CD4-positive, alpha-beta T cell treated with Interleukin-10 for 1 hour (primary cell): ENCODE data around the gene RSPH1.

Experiments
- DNase-seq: peaks from one replicate; pipeline ENCODE4 v3.0.0-alpha.2; 2020

Gene RSPH1

GRCh38 chr21:42461881-42462877, 33.8 kb downstream of the RSPH1 start:
- DNase-seq = no peak

- DNase-seq = peak; percentile 7
Measured at GRCh38 chr21:42461185-42461520, 34.9 kb downstream of the RSPH1 start.

GRCh38 chr21:42460391-42461184, 35.4 kb downstream of the RSPH1 start:
- DNase-seq = peak; percentile 65

GRCh38 chr21:42459546-42460215, 36.3 kb downstream of the RSPH1 start:
- no peak for DNase-seq

GRCh38 chr21:42459082-42459460, 37.0 kb downstream of the RSPH1 start:
- no peak for DNase-seq

- peak; percentile 47 for DNase-seq
Measured at GRCh38 chr21:42456457-42456856, 39.6 kb downstream of the RSPH1 start.

GRCh38 chr21:42455754-42456440, 40.1 kb downstream of the RSPH1 start:
- no peak for DNase-seq

GRCh38 chr21:42455196-42455595, 40.8 kb downstream of the RSPH1 start:
- no peak for DNase-seq

GRCh38 chr21:42454786-42455185, 41.2 kb downstream of the RSPH1 start:
- no peak for DNase-seq

- DNase-seq = no peak
Measured at GRCh38 chr21:42453986-42454570, 41.9 kb downstream of the RSPH1 start.

- no peak for DNase-seq
Measured at GRCh38 chr21:42453224-42453985, 42.6 kb downstream of the RSPH1 start.

- DNase-seq = no peak
Measured at GRCh38 chr21:42452401-42453223, 43.4 kb downstream of the RSPH1 start.

- DNase-seq = no peak
Measured at GRCh38 chr21:42451941-42452340, 44.1 kb downstream of the RSPH1 start.

GRCh38 chr21:42448686-42449085, 47.3 kb downstream of the RSPH1 start:
- DNase-seq = no peak

GRCh38 chr21:42447732-42448131, 48.3 kb downstream of the RSPH1 start:
- DNase-seq = no peak

GRCh38 chr21:42447182-42447581, 48.8 kb downstream of the RSPH1 start:
- no peak for DNase-seq

GRCh38 chr21:42446531-42446930, 49.5 kb downstream of the RSPH1 start:
- no peak for DNase-seq

- DNase-seq = no peak
Measured at GRCh38 chr21:42445311-42445710, 50.7 kb downstream of the RSPH1 start.

- DNase-seq = no peak
Measured at GRCh38 chr21:42444745-42445059, 51.3 kb downstream of the RSPH1 start.

GRCh38 chr21:42443876-42444744, 51.9 kb downstream of the RSPH1 start:
- no peak for DNase-seq
